ENCODE data around the gene LHX3.

Gene LHX3

DNA sequence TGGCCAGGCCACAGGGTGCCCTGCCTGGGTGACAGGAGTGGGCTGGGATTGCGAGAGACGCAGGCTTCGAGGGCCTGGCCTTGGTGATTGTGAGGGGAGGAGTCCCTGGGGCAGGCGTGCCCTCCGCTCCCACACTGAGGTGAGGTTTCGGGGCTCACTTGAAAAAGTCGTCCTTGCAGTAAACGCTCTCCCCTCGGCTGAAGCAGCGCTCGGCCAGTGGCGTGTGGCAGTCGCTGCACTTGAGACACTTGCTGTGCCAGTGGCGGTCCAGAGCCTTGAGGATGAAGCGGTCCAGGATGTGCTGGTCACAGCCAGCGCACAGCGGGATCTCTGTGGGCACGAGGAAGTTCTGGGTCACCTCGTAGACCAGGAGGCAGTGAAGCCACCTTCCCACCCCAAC, 4.5 kb downstream of the LHX3 start:
- CTCF ChIA-PET, result no interaction called here
- DNase-seq (ENCODE audit: extremely low spot score), result no peak
- TF ChIP-seq, protein P1, sequence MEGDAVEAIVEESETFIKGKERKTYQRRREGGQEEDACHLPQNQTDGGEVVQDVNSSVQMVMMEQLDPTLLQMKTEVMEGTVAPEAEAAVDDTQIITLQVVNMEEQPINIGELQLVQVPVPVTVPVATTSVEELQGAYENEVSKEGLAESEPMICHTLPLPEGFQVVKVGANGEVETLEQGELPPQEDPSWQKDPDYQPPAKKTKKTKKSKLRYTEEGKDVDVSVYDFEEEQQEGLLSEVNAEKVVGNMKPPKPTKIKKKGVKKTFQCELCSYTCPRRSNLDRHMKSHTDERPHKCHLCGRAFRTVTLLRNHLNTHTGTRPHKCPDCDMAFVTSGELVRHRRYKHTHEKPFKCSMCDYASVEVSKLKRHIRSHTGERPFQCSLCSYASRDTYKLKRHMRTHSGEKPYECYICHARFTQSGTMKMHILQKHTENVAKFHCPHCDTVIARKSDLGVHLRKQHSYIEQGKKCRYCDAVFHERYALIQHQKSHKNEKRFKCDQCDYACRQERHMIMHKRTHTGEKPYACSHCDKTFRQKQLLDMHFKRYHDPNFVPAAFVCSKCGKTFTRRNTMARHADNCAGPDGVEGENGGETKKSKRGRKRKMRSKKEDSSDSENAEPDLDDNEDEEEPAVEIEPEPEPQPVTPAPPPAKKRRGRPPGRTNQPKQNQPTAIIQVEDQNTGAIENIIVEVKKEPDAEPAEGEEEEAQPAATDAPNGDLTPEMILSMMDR (IDR thresholded peaks at IDR 0.05; ENCODE audit: control extremely low read depth, extremely low read depth, low read depth, missing control alignments), result no peak
- POLR2A ChIA-PET, result no interaction called here

DNA sequence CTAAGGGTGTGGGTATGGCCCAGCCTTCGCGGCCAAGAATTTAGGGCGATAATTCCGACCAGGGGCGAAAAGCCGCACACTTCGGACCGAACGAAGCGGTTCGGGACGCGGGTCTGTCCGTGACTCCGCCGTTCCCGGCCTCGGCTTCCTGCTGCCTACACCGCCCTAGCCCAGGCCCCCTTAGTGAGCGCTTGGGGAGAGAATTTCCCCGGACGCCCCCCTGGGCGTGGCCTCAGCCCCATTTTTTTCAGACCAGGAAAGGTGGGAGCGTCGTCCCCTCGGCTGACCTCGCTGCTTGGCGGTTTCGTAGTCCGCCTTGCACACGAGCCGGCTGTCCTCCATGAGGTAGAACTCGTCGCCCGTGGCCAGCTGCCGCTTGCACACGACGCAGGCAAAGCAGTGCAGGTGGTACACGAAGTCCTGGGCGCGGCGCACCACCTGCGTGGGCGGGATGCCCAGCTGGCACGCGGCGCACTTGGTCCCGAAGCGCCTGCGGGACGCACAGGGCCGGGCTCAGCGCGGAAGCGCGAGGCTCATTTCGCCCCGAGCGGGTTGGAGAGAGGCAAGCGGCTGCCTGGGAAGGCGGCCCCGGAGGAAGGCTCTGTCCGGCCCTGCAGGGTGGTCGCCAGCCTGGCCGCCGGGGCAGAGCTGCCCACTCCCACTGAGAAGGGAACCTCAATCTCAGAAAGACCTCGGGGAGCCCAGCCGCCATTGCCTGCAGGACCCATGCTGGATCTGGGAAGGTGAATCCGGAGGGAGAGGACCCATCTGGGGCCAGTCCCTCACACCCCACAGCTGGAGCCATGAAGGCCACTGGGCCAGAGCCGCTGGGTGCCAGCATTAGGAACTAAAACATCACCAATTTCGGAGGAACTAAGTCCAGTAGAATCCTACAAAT, 5.3 kb downstream of the LHX3 start:
- TF ChIP-seq, protein P1 (IDR thresholded peaks at IDR 0.05; ENCODE audit: control extremely low read depth, extremely low read depth, low read depth, missing control alignments), result no peak
- ChIA-PET CTCF (no interaction called here), POLR2A (no interaction called here)
- no peak for DNase-seq (ENCODE audit: extremely low spot score)

DNA sequence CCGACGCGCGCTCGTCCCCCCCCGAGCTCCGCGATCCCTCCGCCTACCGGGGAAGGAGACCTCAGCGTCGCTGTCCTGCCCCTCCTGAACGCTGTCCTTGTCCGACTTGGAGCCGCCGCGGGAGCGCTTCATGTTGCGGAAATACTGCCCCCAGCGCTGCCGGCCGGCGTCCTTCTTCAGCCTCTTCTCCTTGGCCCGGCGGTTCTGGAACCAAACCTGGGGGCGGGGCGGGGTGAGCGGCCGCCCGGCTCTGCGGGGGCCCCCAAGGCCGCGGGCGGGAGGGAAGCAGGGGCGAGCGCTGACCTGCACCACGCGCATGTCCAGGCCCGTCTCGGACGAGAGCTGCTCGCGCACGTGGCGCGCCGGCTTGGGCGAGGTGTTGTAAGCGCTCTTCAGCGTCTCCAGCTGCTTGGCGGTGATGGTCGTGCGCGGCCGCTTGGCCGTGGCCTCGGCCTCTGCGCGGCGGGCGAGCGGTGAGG, 6.3 kb downstream of the LHX3 start:
- no peak for DNase-seq (ENCODE audit: extremely low spot score)
- ChIA-PET CTCF (no interaction called here), POLR2A (no interaction called here)
- TF ChIP-seq, protein P1 (IDR thresholded peaks at IDR 0.05; ENCODE audit: control extremely low read depth, extremely low read depth, low read depth, missing control alignments), result no peak

DNA sequence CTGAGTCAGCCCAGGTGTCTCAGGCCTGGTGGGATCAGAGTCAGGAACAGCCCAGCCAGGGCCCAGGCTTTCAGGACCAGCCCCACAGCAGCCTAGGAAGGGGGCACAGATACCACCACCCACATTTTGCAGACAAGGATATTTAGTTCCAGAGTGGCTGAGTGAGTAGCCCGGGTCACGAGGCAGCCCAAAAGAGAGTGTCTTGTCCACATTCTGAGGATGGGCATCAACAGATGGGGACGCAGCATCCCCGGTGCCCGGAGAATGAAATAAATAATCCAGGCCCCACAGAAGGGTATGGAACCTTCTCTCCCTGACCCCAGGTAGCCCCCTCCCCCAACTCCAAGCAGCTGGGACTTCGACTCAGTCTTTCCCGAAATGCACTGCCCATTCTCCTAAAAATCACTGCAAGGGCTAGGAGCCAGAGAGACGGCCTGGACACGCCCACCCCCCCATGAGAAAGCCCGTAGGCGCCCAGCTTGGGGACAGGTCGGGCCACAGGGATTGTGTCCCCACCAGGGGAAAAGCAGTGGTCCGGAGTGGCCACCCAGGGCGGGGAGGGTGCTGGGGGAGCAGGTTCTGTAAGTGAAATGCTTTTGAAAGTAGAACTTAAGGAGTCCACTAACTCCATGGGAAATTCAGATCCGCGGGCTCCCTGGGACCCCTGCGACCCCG, 6.9 kb downstream of the LHX3 start:
- TF ChIP-seq, protein P1 (IDR thresholded peaks at IDR 0.05; ENCODE audit: control extremely low read depth, extremely low read depth, low read depth, missing control alignments), result no peak
- ChIA-PET POLR2A (no interaction called here), CTCF (no interaction called here)
- no peak for DNase-seq (ENCODE audit: extremely low spot score)

DNA sequence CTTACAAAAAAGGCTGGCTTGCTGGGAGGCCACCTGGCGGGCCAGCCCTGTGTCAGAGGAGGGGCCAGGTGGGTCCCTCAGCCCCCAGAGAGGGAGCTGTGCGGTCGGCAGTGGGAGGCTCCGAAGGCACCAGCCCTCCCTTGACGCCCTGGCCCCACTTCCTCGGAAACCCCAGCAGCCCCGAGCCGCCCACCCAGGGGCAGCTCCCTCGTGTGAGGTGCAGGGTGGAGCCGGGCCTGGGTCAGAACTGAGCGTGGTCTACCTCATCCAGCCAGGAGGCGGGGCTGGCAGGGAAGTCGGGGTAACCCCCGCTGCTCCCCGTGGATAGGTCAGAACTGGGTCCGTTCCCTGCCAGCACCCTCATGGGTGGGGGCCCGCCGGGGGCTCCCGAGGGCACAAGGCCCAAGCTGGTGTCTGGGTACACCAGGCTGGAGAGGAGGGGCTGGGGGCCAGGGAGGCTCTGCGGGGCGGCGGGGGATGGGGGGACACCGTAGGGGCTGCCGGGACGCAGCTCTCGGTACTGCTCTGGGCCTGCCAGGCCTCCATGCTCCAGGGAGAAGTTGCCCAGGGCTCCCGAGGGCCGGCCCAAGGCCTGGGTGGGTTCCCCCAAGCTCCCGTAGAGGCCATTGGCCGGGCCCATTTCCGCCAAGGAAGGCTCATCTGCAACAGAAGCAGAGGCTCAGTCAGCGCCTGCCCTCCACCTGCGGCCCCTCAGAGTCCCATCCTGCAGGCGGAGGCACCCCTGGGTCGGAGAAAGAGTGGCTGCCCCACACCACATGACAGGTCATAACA, 7.6 kb downstream of the LHX3 start:
- no peak for DNase-seq (ENCODE audit: extremely low spot score)
- TF ChIP-seq, protein P1 (IDR thresholded peaks at IDR 0.05; ENCODE audit: control extremely low read depth, extremely low read depth, low read depth, missing control alignments), result no peak
- POLR2A ChIA-PET, result no interaction called here
- CTCF ChIA-PET, result interaction anchor here (1.6 kb wide), 1 partner anchor 46 kb away, joined by 4 read pairs; no protein-coding TSS in a partner anchor

DNA sequence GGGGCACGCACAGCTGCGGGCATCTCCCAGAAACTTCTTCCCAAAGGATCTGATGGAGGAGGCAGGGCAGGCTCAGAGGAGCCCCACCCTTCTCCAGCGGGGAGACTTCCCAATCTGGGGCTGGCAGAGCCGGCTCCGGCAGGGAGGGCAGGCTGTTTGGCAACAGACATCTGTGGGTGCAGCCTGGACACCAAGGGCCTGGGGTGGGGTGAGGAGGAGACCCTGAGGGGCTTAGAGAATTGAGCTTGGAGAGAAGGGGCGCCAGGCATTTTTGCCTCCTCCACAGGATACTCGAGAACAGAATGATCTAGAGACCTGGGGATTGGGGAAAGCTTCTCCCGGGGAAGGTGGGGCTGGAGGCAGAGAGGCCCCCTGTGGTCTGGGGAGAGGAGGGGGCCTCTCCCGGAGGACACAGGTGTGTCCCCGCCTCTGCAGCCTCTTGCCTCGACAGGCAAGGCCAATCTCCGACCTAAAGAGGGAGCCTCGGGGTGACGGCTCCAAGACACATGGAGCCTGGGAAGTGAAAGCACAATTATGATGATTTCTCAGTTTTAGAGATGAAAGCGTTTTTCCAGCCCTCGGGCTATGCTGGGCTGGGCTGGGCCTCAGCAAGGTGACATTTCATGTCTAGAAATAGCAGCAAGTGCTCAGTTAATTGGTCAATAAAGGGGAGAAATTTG, 8.4 kb downstream of the LHX3 start:
- ChIA-PET CTCF (interaction anchor here (0.8 to 1.6 kb wide), 2 partner anchors 9 to 46 kb away, joined by 3 to 4 read pairs; no protein-coding TSS in a partner anchor), POLR2A (no interaction called here)
- TF ChIP-seq, protein P1 (IDR thresholded peaks at IDR 0.05; ENCODE audit: control extremely low read depth, extremely low read depth, low read depth, missing control alignments), result no peak
- DNase-seq (ENCODE audit: extremely low spot score), result no peak

All from GM10248 (cell line).